Common myeloid progenitor, CD34-positive (primary cell): Measurements from ENCODE around the gene CCDC24.

Experiments used
- CTCF ChIA-PET: fragments of 350-600 bp; sonication (Branson Sonifier 250); formaldehyde crosslinking; loops from one replicate; lab custom pipeline; 2021; ENCODE audit warnings: antibody characterized with exemption; lab: Charles Lee
- POLR2A ChIA-PET: fragments of 350-600 bp; sonication (Branson Sonifier 250); formaldehyde crosslinking; loops from one replicate; lab custom pipeline; 2021; ENCODE audit warnings: antibody characterized with exemption; lab: Charles Lee
- DNase-seq, 3 donors: peaks; one replicate each; pipeline versions ENCODE4 v3.0.0 to v3.0.0-alpha.2; 2013
- H3K27ac ChIP-seq, 2 experiments: 1 replicate in 1 of 2; 2 replicates in 1 of 2; pipeline ENCODE4 v1.7.0; 2013; ENCODE audit warnings: inconsistent platforms in 2 of 2, low read length in 2 of 2, mild to moderate bottlenecking in 2 of 2, low read depth in 1 of 2, moderate library complexity in 1 of 2; ENCODE audit not compliant: severe bottlenecking in 2 of 2, insufficient read depth in 1 of 2, poor library complexity in 1 of 2
- H3K27me3 ChIP-seq, 5 experiments: replicated peaks in 2 of 5; 1 replicate in 3 of 5; 2 replicates in 2 of 5; pipeline versions ENCODE4 v1.6.1 to v1.7.0; 2013; ENCODE audit warnings: low read length in 4 of 5, mild to moderate bottlenecking in 2 of 5, moderate library complexity in 2 of 5, inconsistent platforms in 1 of 5; ENCODE audit not compliant: insufficient read depth in 5 of 5, control insufficient read depth in 4 of 5
- H3K36me3 ChIP-seq, 4 experiments: 1 replicate in 2 of 4; 2 replicates in 2 of 4; pipeline versions ENCODE4 v1.6.1 to v1.7.0; 2013; ENCODE audit warnings: low read length in 3 of 4, control low read depth in 1 of 4, mild to moderate bottlenecking in 1 of 4; ENCODE audit not compliant: control insufficient read depth in 4 of 4, insufficient read depth in 4 of 4
- H3K4me1 ChIP-seq, 4 experiments: 1 replicate in 3 of 4; 2 replicates in 1 of 4; pipeline versions ENCODE4 v1.6.1 to v1.7.1; 2013; ENCODE audit warnings: low read length in 3 of 4, mild to moderate bottlenecking in 3 of 4, control low read depth in 1 of 4, inconsistent platforms in 1 of 4, moderate library complexity in 1 of 4; ENCODE audit not compliant: control insufficient read depth in 4 of 4, insufficient read depth in 4 of 4; ENCODE audit errors: control extremely low read depth in 1 of 4
- H3K4me3 ChIP-seq, 7 experiments: 1 replicate in 4 of 7; 2 replicates in 3 of 7; pipeline versions ENCODE4 v1.5.1 to v1.7.0; 2013; ENCODE audit warnings: mild to moderate bottlenecking in 7 of 7, low read length in 6 of 7, moderate library complexity in 6 of 7, inconsistent platforms in 2 of 7, low read depth in 2 of 7, control low read depth in 1 of 7; ENCODE audit not compliant: insufficient read depth in 4 of 7, control insufficient read depth in 1 of 7; ENCODE audit errors: extremely low read depth in 1 of 7
- H3K9me3 ChIP-seq, 5 experiments: 1 replicate in 4 of 5; 2 replicates in 1 of 5; pipeline versions ENCODE4 v1.6.1 to v1.7.1; 2013; ENCODE audit warnings: low read length in 4 of 5, mild to moderate bottlenecking in 2 of 5, inconsistent platforms in 1 of 5, low read depth in 1 of 5, moderate library complexity in 1 of 5; ENCODE audit not compliant: control insufficient read depth in 4 of 5, insufficient read depth in 2 of 5; ENCODE audit errors: control extremely low read depth in 1 of 5
- WGBS: methylation state at CpG from one replicate; pipeline ENCODE4 v1.1.5; 2013; ENCODE audit not compliant: insufficient coverage; 5-methylcytosine and 5-hydroxymethylcytosine counted together

CCDC24 gene

DNA sequence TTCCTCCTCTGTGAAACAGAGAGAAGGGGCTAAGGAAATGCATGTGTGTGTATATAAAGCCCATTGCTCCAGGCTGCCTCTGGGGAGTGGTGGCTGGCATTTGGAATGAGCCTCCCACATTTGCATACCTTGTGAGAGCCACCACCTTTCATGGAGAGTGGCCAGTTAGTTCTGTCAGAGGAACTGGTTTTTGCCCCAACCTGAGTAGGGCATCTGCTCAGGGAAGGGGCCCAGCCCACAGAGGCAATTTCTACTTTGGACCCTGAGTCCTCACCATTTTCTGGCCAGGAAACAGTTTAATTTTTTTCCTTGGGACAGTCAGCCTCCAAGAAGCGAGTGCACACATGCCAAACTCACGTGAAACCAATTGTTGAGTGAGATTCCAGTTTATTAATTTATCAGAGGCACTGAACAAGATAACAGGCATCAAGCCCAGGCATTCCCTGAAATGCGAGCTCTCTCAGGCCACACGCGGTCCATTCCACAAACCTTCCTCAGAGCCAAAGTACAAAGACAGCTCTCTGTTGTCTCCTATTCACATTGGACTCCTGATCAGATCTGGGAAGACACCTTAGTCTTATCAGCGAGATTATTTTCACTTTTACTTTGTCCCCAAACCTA lies 40.9 kb downstream of the CCDC24 start:
- Histone ChIP-seq H3K4me1 (peaks cover 0 to 46% (median 24%) of the 10 kb centered on the region in 4 experiments), H3K27me3 (peaks cover 0 to 9% (median 0%) of the 10 kb centered on the region in 5 experiments), H3K4me3 (no peak overlapping the region), H3K27ac (no peak overlapping the region), H3K36me3 (no peaks in the 10 kb centered on the region), H3K9me3 (no peaks in the 10 kb centered on the region)
- ChIA-PET CTCF (interaction anchor here (1.0 to 4.9 kb wide), 6 partner anchors 11 to 27 kb away, joined by 3 to 41 read pairs (median 6); no protein-coding TSS in a partner anchor), POLR2A (no interaction called here)
- DNase-seq, result no peak
- WGBS, result 97% methylated on average over 5 of the region's 6 CpGs

DNA sequence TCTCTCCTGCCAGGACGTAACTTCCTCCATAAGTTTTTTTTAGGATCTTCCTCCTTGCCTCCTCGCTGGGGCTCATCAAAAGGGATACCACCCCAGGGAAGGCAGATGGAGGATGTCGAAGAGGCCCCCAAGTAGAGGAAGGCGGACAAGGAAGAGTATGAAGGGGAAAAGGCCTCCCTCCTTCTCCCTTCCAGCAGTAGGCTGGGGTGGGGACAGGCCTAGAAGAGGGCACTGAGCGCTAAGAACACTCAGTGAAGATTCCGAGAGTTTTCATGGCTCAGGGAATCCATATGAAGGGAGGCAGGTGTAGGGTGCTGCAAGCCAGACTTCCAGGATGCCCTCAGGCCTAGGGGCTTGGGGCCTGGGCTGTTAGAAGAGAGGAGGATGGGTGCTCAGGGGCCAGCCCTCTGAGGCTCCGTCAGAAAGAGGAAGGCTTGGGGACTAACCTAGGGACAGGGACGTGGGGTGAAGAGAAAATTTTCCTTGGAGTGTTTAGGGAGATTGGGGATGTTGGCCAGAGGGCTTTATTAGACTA lies 41.7 kb downstream of the CCDC24 start:
- Histone ChIP-seq H3K27me3 (peaks cover 0 to 9% (median 0%) of the 10 kb centered on the region in 5 experiments), H3K4me1 (peaks cover 0 to 46% (median 24%) of the 10 kb centered on the region in 4 experiments), H3K27ac (no peak overlapping the region), H3K36me3 (no peaks in the 10 kb centered on the region), H3K4me3 (no peak overlapping the region), H3K9me3 (no peaks in the 10 kb centered on the region)
- POLR2A ChIA-PET, result no interaction called here
- CTCF ChIA-PET, result interaction anchor here (0.8 to 5.6 kb wide), 9 partner anchors 9 to 41 kb away, joined by 3 to 89 read pairs (median 5); no protein-coding TSS in a partner anchor
- DNase-seq, result no peak
- 100% methylated on average over 3 of the region's 8 CpGs for WGBS

- WGBS, result 90% methylated on average over 4 of the region's 8 CpGs
Measured at GRCh38 chr1:44033756-44034155, 42.4 kb downstream of the CCDC24 start.

DNA sequence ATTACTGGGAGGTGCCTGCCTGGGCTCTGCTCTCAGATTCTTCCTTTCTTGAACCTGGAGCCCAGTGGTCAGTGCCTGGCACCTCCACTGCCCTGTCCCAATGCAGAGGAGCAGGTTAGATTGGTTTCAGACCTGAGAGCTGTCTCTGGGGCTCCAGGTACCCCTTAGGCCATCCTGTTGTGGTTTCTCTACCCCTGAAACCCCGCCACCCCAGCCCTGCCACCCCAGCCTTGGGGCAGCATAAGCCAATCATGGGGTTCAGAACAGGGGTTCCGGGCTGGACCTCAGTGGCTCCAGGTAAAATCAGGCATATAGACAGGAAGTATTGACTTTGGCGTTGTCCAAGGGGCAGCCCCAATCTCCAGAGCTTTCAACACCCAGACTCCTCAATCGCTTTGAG lies 43.0 kb downstream of the CCDC24 start:
- Histone ChIP-seq H3K36me3 (no peaks in the 10 kb centered on the region), H3K27me3 (peaks cover 0 to 9% (median 0%) of the 10 kb centered on the region in 5 experiments), H3K9me3 (no peaks in the 10 kb centered on the region), H3K4me3 (no peak overlapping the region), H3K4me1 (peaks cover 0 to 40% (median 19%) of the 10 kb centered on the region in 4 experiments), H3K27ac (no peak overlapping the region)
- no peak for DNase-seq
- WGBS, result 100% methylated on average over 2 of the region's 4 CpGs
- POLR2A ChIA-PET, result no interaction called here
- CTCF ChIA-PET, result interaction anchor here (0.9 to 5.6 kb wide), 11 partner anchors 8 to 270 kb away, joined by 3 to 89 read pairs (median 7); no protein-coding TSS in a partner anchor

More at GRCh38 chr1:44033756-44034155, 42.4 kb downstream of the CCDC24 start:
- no peak for DNase-seq
- H3K9me3 ChIP-seq, result no peaks in the 10 kb centered on the region
- no peak overlapping the region for H3K4me3 ChIP-seq
- peaks cover 0 to 9% (median 0%) of the 10 kb centered on the region in 5 experiments for H3K27me3 ChIP-seq
- H3K27ac ChIP-seq, result no peak overlapping the region
- H3K36me3 ChIP-seq, result no peaks in the 10 kb centered on the region
- peaks cover 0 to 46% (median 24%) of the 10 kb centered on the region in 4 experiments for H3K4me1 ChIP-seq
- ChIA-PET POLR2A (no interaction called here), CTCF (interaction anchor here (0.8 to 5.6 kb wide), 10 partner anchors 9 to 44 kb away, joined by 3 to 89 read pairs (median 6); no protein-coding TSS in a partner anchor)

DNA sequence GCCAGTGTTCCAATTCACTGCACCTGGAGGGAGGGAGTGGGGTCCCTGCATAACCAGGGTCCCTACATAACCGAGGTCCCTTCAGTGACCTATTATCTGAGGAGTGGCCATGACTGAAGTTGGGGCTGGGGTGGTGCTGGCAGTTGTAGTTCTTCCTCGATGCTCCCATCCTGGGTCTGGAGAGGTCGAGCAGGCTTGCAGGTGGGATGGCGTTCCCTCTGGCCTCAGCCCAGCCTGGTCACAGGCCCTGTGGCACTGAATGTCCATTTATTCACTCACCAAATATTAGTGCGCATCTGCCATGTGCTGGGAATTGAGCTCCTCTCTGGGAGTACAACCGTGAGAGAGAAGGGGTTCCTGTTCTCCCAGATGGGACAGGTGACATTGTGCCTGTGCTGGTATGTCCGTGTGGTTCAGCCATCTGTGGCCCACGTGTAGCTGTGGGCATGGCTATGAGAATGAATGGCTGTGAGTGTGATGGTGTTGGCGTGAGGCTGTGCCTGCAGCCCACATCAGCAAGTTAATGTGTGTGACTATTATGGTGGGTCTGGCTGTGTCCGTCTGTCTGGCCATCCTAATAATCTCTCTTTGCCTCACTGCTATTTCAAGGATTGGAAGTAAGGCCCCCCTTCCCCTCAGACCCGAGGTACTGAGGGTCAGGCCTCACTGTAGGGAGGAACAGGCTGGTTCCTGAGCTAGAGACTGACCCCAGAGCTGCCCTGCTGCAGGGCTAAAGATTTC lies 43.7 kb downstream of the CCDC24 start:
- H3K4me3 ChIP-seq, result no peak overlapping the region
- ChIA-PET CTCF (interaction anchor here (0.8 to 5.6 kb wide), 16 partner anchors 10 to 271 kb away, joined by 3 to 89 read pairs (median 6); no protein-coding TSS in a partner anchor), POLR2A (no interaction called here)
- H3K9me3 ChIP-seq, result no peaks in the 10 kb centered on the region
- H3K27ac ChIP-seq, result no peak overlapping the region
- peaks cover 0 to 39% (median 14%) of the 10 kb centered on the region in 4 experiments for H3K4me1 ChIP-seq
- H3K27me3 ChIP-seq, result peaks cover 0 to 9% (median 0%) of the 10 kb centered on the region in 5 experiments
- no peak for DNase-seq
- H3K36me3 ChIP-seq, result no peaks in the 10 kb centered on the region
- 96% methylated on average over 8 of the region's 11 CpGs for WGBS

GRCh38 chr1:44035726-44036408 lies 44.5 kb downstream of the CCDC24 start:
- 57% methylated on average over 7 of the region's 8 CpGs for WGBS
- no peak overlapping the region for H3K27ac ChIP-seq
- H3K4me1 ChIP-seq, result peaks cover 0 to 44% (median 9%) of the 10 kb centered on the region in 4 experiments
- no peak overlapping the region for H3K4me3 ChIP-seq
- H3K27me3 ChIP-seq, result peaks cover 0 to 9% (median 0%) of the 10 kb centered on the region in 5 experiments
- ChIA-PET POLR2A (interaction anchor here (1.0 kb wide), 1 partner anchor 12 kb away, joined by 3 read pairs; no protein-coding TSS in a partner anchor), CTCF (interaction anchor here (0.8 to 5.6 kb wide), 22 partner anchors 10 to 506 kb away, joined by 3 to 89 read pairs (median 5); no protein-coding TSS in a partner anchor)
- DNase-seq, result peak; percentile 74 to 89 (median 80)
- no peaks in the 10 kb centered on the region for H3K36me3 ChIP-seq
- no peaks in the 10 kb centered on the region for H3K9me3 ChIP-seq
